K562 treated with DMSO at 1 percent for 4 hours (cell line): ENCODE results near the gene REM2. TPM values are rescaled to one million over a fixed set of nuclear protein-coding genes. Genes with fewer than 3 reads are reported as not detected.

Source experiments
- total RNA-seq: library from RNA; unstranded; fragments of 300-600 nt; gene quantifications from 2 replicates; pipeline ENCODE4 v1.2.3, GENCODE V29; 2022; ENCODE audit not compliant: insufficient read depth

Gene REM2, protein sequence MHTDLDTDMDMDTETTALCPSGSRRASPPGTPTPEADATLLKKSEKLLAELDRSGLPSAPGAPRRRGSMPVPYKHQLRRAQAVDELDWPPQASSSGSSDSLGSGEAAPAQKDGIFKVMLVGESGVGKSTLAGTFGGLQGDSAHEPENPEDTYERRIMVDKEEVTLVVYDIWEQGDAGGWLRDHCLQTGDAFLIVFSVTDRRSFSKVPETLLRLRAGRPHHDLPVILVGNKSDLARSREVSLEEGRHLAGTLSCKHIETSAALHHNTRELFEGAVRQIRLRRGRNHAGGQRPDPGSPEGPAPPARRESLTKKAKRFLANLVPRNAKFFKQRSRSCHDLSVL
- total RNA-seq, result 2.6 and 3.2 TPM in 2 replicates

GRCh38 chr14:22883173-22883976, at the start of gene REM2:
Gene REM2 (plus strand): TSS chr14:22883222. CDS start chr14:22883288, 66 bp downstream.

GRCh38 chr14:22836301-22837113, 46.5 kb upstream of the REM2 start, which contains the start of gene MMP14:
Gene MMP14 (plus strand): TSS chr14:22836585. CDS start chr14:22836818, 233 bp downstream.

DNA sequence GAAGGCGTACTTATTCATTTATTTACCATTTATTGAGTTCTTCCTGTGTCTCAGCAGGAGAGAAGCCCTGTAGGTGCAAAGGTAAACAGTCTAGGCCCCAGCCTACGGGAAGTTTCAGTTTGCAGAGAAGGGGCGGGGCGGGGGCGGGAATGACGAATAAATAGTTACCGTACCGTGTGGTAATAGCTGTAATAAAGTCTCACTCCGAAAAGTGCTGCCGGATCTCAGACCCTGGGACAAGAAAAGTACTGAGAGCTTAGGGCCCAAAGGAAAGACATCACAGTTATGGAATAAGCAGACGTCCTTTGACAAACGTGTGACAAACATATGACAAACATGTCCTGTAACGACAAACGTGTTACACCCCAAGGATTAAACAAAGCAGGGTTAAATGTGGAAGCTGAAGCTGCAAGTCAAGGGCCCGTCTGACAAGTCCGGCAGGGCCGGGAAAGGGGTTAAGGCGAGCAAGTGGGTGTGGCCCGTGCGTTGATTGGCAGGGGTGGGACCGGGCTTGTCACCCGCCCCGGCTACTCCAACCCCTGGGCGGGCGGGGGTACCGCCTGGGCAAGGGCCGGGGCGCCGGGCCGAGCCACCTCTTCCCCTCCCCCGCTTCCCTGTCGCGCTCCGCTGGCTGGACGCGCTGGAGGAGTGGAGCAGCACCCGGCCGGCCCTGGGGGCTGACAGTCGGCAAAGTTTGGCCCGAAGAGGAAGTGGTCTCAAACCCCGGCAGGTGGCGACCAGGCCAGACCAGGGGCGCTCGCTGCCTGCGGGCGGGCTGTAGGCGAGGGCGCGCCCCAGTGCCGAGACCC, 11.6 kb upstream of the REM2 start, which contains the start of gene LRP10:
Gene LRP10, plus strand, starts transcription at position 517 of the 809 bp plus-strand sequence. CDS start 564 bp downstream, outside the sequence.

GRCh38 chr14:22918804-22919600, 36.0 kb downstream of the REM2 start, which contains the start of gene RBM23:
Gene RBM23 (minus strand): TSS chr14:22919149.

DNA sequence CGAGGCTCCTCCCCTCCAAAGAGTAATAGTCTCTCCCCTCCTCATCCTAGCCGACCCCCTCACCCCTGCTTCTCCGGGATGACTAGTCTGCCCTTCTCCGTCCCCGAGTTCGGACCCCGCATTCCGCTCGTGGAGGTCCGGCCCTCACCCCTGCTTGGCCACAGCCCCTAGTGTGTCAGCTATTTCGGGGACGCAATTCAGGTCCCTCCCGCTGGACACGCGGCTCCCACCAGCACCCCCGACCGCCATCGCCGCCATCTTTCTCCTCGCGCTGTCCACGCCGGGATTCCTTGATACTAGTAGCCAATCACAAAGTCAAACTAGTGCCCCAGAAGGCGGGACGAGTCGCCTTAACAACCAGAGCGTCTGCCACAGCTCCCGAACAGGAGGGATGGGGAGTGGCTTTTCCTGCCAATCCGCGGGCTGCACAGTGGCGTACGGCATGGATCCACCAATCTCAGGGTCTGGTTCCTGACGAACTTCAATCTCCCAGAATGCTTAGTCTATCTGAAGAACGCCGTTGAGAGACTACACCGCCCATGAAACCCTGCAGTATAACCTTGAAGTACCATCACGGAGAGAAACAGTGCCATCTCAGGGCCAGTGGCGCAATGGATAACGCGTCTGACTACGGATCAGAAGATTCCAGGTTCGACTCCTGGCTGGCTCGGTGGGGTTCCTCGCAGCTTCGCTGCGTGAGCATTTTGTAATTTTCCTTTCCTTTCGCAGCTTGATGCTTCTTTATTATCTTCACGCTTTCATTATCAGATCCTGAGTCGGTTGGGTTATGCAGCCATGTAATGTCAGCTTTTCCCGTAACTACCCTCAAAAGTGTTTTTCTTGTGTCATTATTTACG, 46.3 kb downstream of the REM2 start, which contains the start of gene PRMT5:
Gene PRMT5, minus strand, starts transcription at position 273 of the 857 bp plus-strand sequence. Its CDS starts 15 bp downstream, at position 258.

Other genes with a start within 250 kb of the REM2 start
- gene OR6J1, start 238.9 kb upstream of the REM2 start, total RNA-seq, result not detected in 2 replicates
- 120 TPM in 2 replicates for gene OXA1L, start 116.5 kb upstream of the REM2 start, total RNA-seq
- 1.6 and 1.8 TPM in 2 replicates for gene SLC7A7, start 67.8 kb upstream of the REM2 start, total RNA-seq
- 95.9 and 102 TPM in 2 replicates for gene MRPL52, start 53.3 kb upstream of the REM2 start, total RNA-seq
- 3.7 and 4.5 TPM in 2 replicates for gene MMP14, start 46.6 kb upstream of the REM2 start, total RNA-seq
- gene LRP10, start 11.5 kb upstream of the REM2 start, total RNA-seq, result 40.9 and 49.4 TPM in 2 replicates
- 21.8 and 38.3 TPM in 2 replicates for gene RBM23, start 35.9 kb downstream of the REM2 start, total RNA-seq
- 89.0 and 103 TPM in 2 replicates for gene PRMT5, start 46.2 kb downstream of the REM2 start, total RNA-seq
- gene HAUS4, start 73.9 kb downstream of the REM2 start, total RNA-seq, result 95.0 and 103 TPM in 2 replicates
- gene AJUBA, start 99.3 kb downstream of the REM2 start, total RNA-seq, result 22.0 and 24.4 TPM in 2 replicates
- 20.4 and 22.2 TPM in 2 replicates for gene C14orf93, start 126.9 kb downstream of the REM2 start, total RNA-seq
- gene PSMB5, start 151.7 kb downstream of the REM2 start, total RNA-seq, result 132 and 139 TPM in 2 replicates
- not detected in 2 replicates for gene PSMB11, start 159.0 kb downstream of the REM2 start, total RNA-seq
- gene CDH24, start 174.3 kb downstream of the REM2 start, total RNA-seq, result 15.0 and 18.2 TPM in 2 replicates
- gene ACIN1, start 211.9 kb downstream of the REM2 start, total RNA-seq, result 81.9 and 107 TPM in 2 replicates
- gene C14orf119, start 212.3 kb downstream of the REM2 start, total RNA-seq, result 37.4 and 41.8 TPM in 2 replicates
- not detected in 2 replicates for gene CIROP, start 221.8 kb downstream of the REM2 start, total RNA-seq
- gene CEBPE, start 236.0 kb downstream of the REM2 start, total RNA-seq, result not detected in 2 replicates